Stimulated activated memory B cell treated with anti-CD40 and anti-IgM and Interleukin-4, amounts not matched to agents 10 μg/mL and 1 μg/mL and 100 μg/mL, for 72 hours (primary cell): ENCODE measurements around the gene SPPL3.

ENCODE experiments used
- ATAC-seq: fragments of 150-1000 bp; cut with Tn5 transposase; 2 replicates; pipeline ENCODE4 v1.10.0; 2021
- H3K27ac Mint-ChIP-seq: one replicate; pipeline ENCODE4 v1.8.0; 2022; ENCODE audit warnings: mild to moderate bottlenecking, mixed read lengths
- H3K27me3 Mint-ChIP-seq: one replicate; pipeline ENCODE4 v1.8.0; 2022; ENCODE audit warnings: mixed read lengths
- H3K36me3 Mint-ChIP-seq: one replicate; pipeline ENCODE4 v1.8.0; 2022; ENCODE audit warnings: mixed read lengths
- H3K4me1 Mint-ChIP-seq: one replicate; pipeline ENCODE4 v1.8.0; 2022; ENCODE audit warnings: mixed read lengths
- H3K4me3 Mint-ChIP-seq: one replicate; pipeline ENCODE4 v1.8.0; 2022; ENCODE audit warnings: mild to moderate bottlenecking, moderate library complexity, mixed read lengths
- H3K9me3 Mint-ChIP-seq: one replicate; pipeline ENCODE4 v1.8.0; 2022; ENCODE audit warnings: mixed read lengths

Gene SPPL3

DNA sequence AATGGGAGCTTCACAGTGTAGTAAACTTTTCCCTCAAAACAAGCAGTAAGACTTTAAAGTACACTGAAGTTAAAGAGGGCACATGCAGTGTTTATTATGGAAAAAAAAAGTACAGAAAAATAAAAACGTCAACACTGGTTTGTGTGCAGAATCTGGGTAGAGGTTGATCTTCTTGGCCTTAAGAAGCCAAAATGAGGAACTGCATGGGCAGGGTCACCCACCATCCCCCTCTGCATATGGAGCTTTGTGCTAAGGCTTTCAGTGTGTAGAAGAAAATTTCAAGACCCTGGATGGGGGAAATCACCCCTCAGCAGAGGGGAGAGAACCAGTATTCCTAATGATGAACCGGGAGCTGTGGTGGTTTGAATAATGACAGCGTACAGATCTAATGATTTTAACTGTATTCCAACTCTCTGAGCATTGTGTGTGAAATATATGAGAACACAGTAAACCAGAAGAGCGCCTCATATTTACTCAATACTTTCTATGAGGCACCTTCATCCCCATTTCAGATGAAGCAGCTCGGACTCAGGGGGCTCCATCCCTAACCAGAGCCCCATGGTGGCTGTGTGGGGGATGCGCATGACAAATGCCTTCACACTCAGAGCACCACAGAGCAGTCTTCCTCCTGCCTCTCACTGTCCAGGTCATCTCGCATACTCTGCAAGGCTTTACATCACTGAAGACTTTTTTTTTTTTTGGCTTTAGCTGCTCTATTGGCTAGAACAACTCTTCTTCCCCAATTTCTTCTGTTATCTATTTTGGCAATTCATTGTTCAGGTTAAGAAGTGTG is 145.2 kb downstream of the SPPL3 start:
- Mint-ChIP-seq H3K27me3 (no peaks in the 10 kb centered on the region), H3K27ac (no peak overlapping the region), H3K9me3 (peaks cover 6% of the 10 kb centered on the region), H3K36me3 (peaks cover 41% of the 10 kb centered on the region), H3K4me3 (no peak overlapping the region), H3K4me1 (no peaks in the 10 kb centered on the region)
- ATAC-seq = no peak

DNA sequence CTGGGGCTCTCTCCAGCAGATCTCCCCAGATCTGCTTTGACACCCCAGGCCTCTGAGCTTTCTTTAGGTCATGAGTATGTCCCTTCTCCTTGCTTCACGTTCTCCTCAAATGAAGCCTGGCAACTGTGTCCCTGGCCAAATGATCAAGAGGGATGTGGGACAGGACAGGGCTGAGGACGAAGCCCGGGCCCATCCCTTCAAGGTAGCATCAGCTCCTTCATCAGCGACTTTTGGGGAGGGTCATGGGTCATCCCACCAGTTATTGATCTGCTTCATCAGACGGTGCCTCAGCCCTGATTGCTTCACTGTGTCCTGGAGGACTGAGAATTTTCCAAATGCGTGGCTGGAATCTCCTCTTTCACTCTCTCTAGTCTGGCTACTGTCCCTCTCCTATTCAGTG is 146.2 kb downstream of the SPPL3 start:
- Mint-ChIP-seq H3K27ac (no peak overlapping the region), H3K4me3 (no peak overlapping the region), H3K9me3 (peaks cover 9% of the 10 kb centered on the region), H3K36me3 (peaks cover 34% of the 10 kb centered on the region), H3K4me1 (peaks cover 7% of the 10 kb centered on the region), H3K27me3 (no peaks in the 10 kb centered on the region)
- no peak for ATAC-seq

GRCh38 chr12:120757226-120757742 is 146.9 kb downstream of the SPPL3 start:
- Mint-ChIP-seq H3K9me3 (peaks cover 9% of the 10 kb centered on the region), H3K4me1 (peaks cover 7% of the 10 kb centered on the region), H3K27ac (no peak overlapping the region), H3K4me3 (no peak overlapping the region), H3K27me3 (no peaks in the 10 kb centered on the region), H3K36me3 (peaks cover 31% of the 10 kb centered on the region)
- ATAC-seq = no peak

- no peak overlapping the region for H3K27ac Mint-ChIP-seq
- H3K9me3 Mint-ChIP-seq = peaks cover 9% of the 10 kb centered on the region
- ATAC-seq = no peak
- H3K4me1 Mint-ChIP-seq = peaks cover 7% of the 10 kb centered on the region
- no peak overlapping the region for H3K4me3 Mint-ChIP-seq
- H3K27me3 Mint-ChIP-seq = no peaks in the 10 kb centered on the region
- peaks cover 11% of the 10 kb centered on the region for H3K36me3 Mint-ChIP-seq
These were observed 148.9 kb downstream of the SPPL3 start for GRCh38 chr12:120755269-120755668.

DNA sequence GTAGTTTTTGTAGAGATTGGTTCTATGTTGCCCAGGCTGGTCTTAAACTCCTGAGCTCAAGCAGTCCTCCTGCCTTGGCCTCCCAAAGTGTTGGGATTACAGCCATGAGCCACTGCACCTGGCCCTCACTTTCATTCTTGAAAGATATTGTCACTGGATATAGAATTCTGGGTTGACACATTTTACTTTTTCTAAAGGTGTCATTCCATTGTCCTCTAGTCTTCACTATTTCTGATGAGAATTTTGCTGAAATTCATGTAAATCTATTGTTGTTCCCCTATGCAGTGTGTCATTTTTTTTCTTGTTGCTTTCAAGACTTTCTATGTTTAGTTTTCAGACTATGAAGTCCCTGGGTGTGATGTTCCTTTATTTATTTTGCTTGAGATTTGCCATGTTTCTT is 149.4 kb downstream of the SPPL3 start:
- Mint-ChIP-seq H3K9me3 (peaks cover 9% of the 10 kb centered on the region), H3K4me3 (no peak overlapping the region), H3K27ac (no peak overlapping the region), H3K27me3 (no peaks in the 10 kb centered on the region), H3K36me3 (peaks cover 7% of the 10 kb centered on the region), H3K4me1 (peaks cover 7% of the 10 kb centered on the region)
- no peak for ATAC-seq

- H3K27me3 Mint-ChIP-seq = no peaks in the 10 kb centered on the region
- no peak overlapping the region for H3K27ac Mint-ChIP-seq
- H3K4me1 Mint-ChIP-seq = peaks cover 7% of the 10 kb centered on the region
- no peak overlapping the region for H3K4me3 Mint-ChIP-seq
- H3K9me3 Mint-ChIP-seq = peaks cover 9% of the 10 kb centered on the region
- ATAC-seq = no peak
- peaks cover 7% of the 10 kb centered on the region for H3K36me3 Mint-ChIP-seq
These were observed 152.8 kb downstream of the SPPL3 start for GRCh38 chr12:120751389-120751788.

DNA sequence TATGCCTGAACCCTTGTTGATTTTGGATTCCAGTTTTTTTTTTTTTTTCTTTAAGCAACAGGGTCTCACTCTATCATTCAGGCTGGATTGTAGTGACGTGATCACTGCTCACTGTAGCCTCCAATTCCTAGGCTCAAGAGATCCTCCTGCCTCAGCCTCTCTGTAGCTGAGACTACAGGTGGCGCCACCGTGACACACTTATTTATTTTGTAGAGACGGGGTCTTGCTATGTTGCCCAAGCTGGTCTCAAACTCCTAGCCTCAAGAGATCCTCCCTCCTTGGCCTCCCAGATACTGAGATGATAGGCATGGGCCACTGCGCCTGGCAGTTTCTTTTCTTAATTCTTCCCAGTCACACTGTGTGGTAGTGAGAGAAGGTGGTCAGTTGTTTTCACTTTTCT is 153.4 kb downstream of the SPPL3 start:
- Mint-ChIP-seq H3K9me3 (peaks cover 9% of the 10 kb centered on the region), H3K4me3 (no peak overlapping the region), H3K36me3 (peaks cover 7% of the 10 kb centered on the region), H3K27me3 (no peaks in the 10 kb centered on the region), H3K27ac (no peak overlapping the region), H3K4me1 (peaks cover 7% of the 10 kb centered on the region)
- ATAC-seq = no peak

GRCh38 chr12:120749256-120749655 is 154.9 kb downstream of the SPPL3 start:
- no peak overlapping the region for H3K4me3 Mint-ChIP-seq
- H3K27me3 Mint-ChIP-seq = no peaks in the 10 kb centered on the region
- no peaks in the 10 kb centered on the region for H3K36me3 Mint-ChIP-seq
- H3K27ac Mint-ChIP-seq = no peak overlapping the region
- ATAC-seq = no peak
- H3K4me1 Mint-ChIP-seq = peaks cover 7% of the 10 kb centered on the region
- peaks cover 3% of the 10 kb centered on the region for H3K9me3 Mint-ChIP-seq

GRCh38 chr12:120748242-120748641 is 155.9 kb downstream of the SPPL3 start:
- Mint-ChIP-seq H3K4me1 (peaks cover under 1% of the 10 kb centered on the region), H3K36me3 (no peaks in the 10 kb centered on the region), H3K27ac (no peak overlapping the region), H3K27me3 (no peaks in the 10 kb centered on the region), H3K9me3 (no peaks in the 10 kb centered on the region), H3K4me3 (no peak overlapping the region)
- ATAC-seq = no peak

DNA sequence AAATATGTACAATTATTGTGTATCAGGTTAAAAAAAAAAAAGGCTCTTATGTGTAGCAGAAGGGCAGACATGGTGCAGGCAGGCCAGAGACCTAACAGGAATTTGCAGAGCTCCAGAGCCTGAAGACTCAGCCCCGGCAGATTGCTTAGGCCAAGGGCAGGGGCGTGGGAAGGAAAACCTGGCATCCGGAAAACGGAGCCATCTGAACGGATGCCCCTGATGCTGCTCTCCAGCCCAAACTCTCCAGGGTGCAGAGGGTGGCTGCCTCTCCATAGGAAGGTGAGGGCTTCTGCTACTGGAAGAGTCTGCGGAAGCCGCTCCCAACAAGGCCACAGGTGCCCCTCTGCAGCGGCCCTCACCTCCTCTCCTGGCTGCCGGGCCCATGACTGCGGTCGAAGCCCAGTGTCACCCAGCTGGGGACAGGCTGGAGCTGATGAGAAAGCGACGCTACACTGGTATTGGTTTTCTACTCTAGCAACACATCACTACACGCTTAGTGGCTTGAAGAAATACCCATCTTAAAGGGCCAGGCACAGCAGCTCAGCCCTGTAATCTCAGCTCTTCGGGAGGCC is 159.2 kb downstream of the SPPL3 start:
- Mint-ChIP-seq H3K36me3 (no peaks in the 10 kb centered on the region), H3K9me3 (no peaks in the 10 kb centered on the region), H3K27ac (no peak overlapping the region), H3K27me3 (no peaks in the 10 kb centered on the region), H3K4me3 (no peak overlapping the region), H3K4me1 (no peaks in the 10 kb centered on the region)
- ATAC-seq = no peak

GRCh38 chr12:120741476-120742421 is 162.4 kb downstream of the SPPL3 start:
- H3K4me1 Mint-ChIP-seq = no peaks in the 10 kb centered on the region
- H3K27ac Mint-ChIP-seq = no peak overlapping the region
- ATAC-seq = no peak

DNA sequence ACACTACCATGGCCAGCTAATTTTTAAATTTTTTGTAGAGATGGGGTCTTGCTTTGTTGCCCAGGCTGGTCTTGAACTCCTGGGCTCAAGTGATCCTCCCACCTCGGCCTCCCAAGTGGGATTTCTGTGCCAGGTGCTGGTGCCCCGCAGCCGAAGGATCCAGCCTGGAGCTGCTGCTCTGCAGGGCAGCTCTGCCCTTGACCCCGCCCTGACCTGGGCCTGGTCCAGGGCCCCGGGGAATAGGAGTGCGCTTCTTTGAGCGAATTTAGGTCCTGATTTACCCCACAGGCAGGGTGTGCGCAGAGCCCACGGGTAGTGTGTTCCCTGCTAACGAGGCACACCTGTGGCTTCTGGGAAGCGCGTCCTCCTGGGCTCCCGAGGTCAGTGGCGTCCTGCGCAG is 163.3 kb downstream of the SPPL3 start:
- H3K4me3 Mint-ChIP-seq = no peak overlapping the region
- no peaks in the 10 kb centered on the region for H3K9me3 Mint-ChIP-seq
- no peak for ATAC-seq
- H3K4me1 Mint-ChIP-seq = no peaks in the 10 kb centered on the region
- H3K27me3 Mint-ChIP-seq = no peaks in the 10 kb centered on the region
- H3K36me3 Mint-ChIP-seq = no peaks in the 10 kb centered on the region
- no peak overlapping the region for H3K27ac Mint-ChIP-seq

More at GRCh38 chr12:120741476-120742421, 162.4 kb downstream of the SPPL3 start:
- H3K9me3 Mint-ChIP-seq = no peaks in the 10 kb centered on the region
- H3K36me3 Mint-ChIP-seq = no peaks in the 10 kb centered on the region
- H3K4me3 Mint-ChIP-seq = no peak overlapping the region
- H3K27me3 Mint-ChIP-seq = no peaks in the 10 kb centered on the region

GRCh38 chr12:120739821-120740613 is 164.1 kb downstream of the SPPL3 start:
- no peaks in the 10 kb centered on the region for H3K4me1 Mint-ChIP-seq
- ATAC-seq = no peak
- H3K27me3 Mint-ChIP-seq = no peaks in the 10 kb centered on the region
- H3K27ac Mint-ChIP-seq = no peak overlapping the region
- no peaks in the 10 kb centered on the region for H3K36me3 Mint-ChIP-seq
- no peak overlapping the region for H3K4me3 Mint-ChIP-seq
- H3K9me3 Mint-ChIP-seq = no peaks in the 10 kb centered on the region

GRCh38 chr12:120739031-120739762 is 165.0 kb downstream of the SPPL3 start:
- Mint-ChIP-seq H3K36me3 (peaks cover 3% of the 10 kb centered on the region), H3K27ac (no peak overlapping the region), H3K9me3 (no peaks in the 10 kb centered on the region), H3K4me1 (no peaks in the 10 kb centered on the region), H3K4me3 (no peak overlapping the region), H3K27me3 (no peaks in the 10 kb centered on the region)
- peak; percentile 35 for ATAC-seq
